Inflammatory macrophage treated with lipopolysaccharide for 1 hour (primary cell): Measurements from ENCODE around the gene FGF13.

Source experiments
- DNase-seq, 2 donors: peaks; one replicate each; pipeline ENCODE4 v3.0.0-alpha.2; 2020 to 2022

Gene FGF13

GRCh38 chrX:138651494-138651893 lies 60.0 kb downstream of the FGF13 start:
- no peak for DNase-seq

GRCh38 chrX:138648568-138648967 lies 62.9 kb downstream of the FGF13 start:
- DNase-seq: no peak

DNA sequence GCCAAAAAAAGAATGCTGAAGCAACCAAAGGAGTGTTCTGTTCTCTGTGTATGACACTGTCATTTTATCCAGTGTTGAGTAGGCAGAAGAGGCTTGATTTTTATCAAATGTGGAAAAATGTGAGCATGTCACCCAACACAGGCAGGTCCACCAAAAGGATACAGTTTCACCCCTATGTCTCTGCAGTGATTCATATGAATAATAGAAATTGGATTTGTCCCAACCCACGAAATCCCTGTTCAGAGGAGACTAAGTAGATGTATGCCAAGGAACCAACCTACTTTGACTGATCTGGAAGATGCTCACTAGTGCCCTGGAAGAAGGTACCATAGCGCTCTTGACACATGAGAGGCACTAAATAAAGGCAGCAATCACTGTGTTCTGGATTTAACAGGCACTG lies 72.5 kb downstream of the FGF13 start:
- no peak for DNase-seq
